Vagina (tissue), 2 donors: ENCODE data around the gene C6orf47.

Experiments used
- POLR2A ChIP-seq, 2 donors: fragments of 450-650 bp; IDR thresholded peaks; one replicate each; pipeline ENCODE4 v1.6.1; 2017; ENCODE audit warnings: antibody characterized with exemption in 2 of 2, mild to moderate bottlenecking in 2 of 2, moderate library complexity in 2 of 2
- POLR2AphosphoS5 ChIP-seq, 2 donors: sonication (generic); formaldehyde crosslinking; IDR thresholded peaks; one replicate each; pipeline ENCODE4 v1.9.0; 2017; ENCODE audit warnings: antibody characterized with exemption in 2 of 2, mild to moderate bottlenecking in 2 of 2, low read depth in 1 of 2; ENCODE audit not compliant: insufficient read depth in 1 of 2
- TF ChIP-seq, protein P1 (sequence below), 3 experiments: fragments of 450-650 bp in 2 of 3; fragments of 200-600 bp in 1 of 3; sonication (generic) in 1 of 3; IDR thresholded peaks; one replicate each; pipeline ENCODE4 v1.5.1; 2017 to 2019; ENCODE audit warnings: antibody characterized with exemption in 3 of 3, mild to moderate bottlenecking in 2 of 3, moderate library complexity in 2 of 3

DNA sequence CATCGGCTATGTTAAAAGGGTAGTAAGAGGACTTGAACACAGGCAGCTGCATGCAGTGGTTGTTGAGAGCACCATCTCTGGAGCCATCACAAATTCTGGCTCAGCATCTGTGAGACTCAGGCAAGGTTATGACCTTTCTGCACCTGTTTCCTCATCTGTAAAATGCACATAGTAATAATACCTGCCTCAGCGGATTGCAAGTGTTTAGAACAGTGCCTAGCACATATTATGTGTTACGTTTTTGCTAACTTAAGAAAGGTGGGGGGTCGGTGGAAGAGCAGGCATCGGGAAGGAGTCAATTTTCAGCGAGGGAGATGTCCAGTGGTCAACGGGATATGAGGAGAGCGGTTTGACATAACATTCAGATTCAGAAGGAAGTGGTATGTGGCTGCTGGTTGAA lies 17.4 kb upstream of the C6orf47 start:
- TF ChIP-seq, protein P1, sequence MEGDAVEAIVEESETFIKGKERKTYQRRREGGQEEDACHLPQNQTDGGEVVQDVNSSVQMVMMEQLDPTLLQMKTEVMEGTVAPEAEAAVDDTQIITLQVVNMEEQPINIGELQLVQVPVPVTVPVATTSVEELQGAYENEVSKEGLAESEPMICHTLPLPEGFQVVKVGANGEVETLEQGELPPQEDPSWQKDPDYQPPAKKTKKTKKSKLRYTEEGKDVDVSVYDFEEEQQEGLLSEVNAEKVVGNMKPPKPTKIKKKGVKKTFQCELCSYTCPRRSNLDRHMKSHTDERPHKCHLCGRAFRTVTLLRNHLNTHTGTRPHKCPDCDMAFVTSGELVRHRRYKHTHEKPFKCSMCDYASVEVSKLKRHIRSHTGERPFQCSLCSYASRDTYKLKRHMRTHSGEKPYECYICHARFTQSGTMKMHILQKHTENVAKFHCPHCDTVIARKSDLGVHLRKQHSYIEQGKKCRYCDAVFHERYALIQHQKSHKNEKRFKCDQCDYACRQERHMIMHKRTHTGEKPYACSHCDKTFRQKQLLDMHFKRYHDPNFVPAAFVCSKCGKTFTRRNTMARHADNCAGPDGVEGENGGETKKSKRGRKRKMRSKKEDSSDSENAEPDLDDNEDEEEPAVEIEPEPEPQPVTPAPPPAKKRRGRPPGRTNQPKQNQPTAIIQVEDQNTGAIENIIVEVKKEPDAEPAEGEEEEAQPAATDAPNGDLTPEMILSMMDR (IDR thresholded peaks at IDR 0.05) = no peak
- TF ChIP-seq POLR2AphosphoS5 (IDR thresholded peaks at IDR 0.05; ENCODE audit: insufficient read depth in 1 of 2, low read depth in 1 of 2) (no peak), POLR2A (IDR thresholded peaks at IDR 0.05) (no peak)
